Common myeloid progenitor, CD34-positive (primary cell): Measurements from ENCODE around the gene APBB2.

Source experiments
- CTCF ChIA-PET: fragments of 350-600 bp; sonication (Branson Sonifier 250); formaldehyde crosslinking; loops from one replicate; lab custom pipeline; 2021; ENCODE audit warnings: antibody characterized with exemption; lab: Charles Lee
- POLR2A ChIA-PET: fragments of 350-600 bp; sonication (Branson Sonifier 250); formaldehyde crosslinking; loops from one replicate; lab custom pipeline; 2021; ENCODE audit warnings: antibody characterized with exemption; lab: Charles Lee
- DNase-seq, 3 donors: peaks; one replicate each; pipeline versions ENCODE4 v3.0.0 to v3.0.0-alpha.2; 2013
- H3K27ac ChIP-seq, 2 experiments: 1 replicate in 1 of 2; 2 replicates in 1 of 2; pipeline ENCODE4 v1.7.0; 2013; ENCODE audit warnings: inconsistent platforms in 2 of 2, low read length in 2 of 2, mild to moderate bottlenecking in 2 of 2, low read depth in 1 of 2, moderate library complexity in 1 of 2; ENCODE audit not compliant: severe bottlenecking in 2 of 2, insufficient read depth in 1 of 2, poor library complexity in 1 of 2
- H3K27me3 ChIP-seq, 5 experiments: replicated peaks in 2 of 5; 1 replicate in 3 of 5; 2 replicates in 2 of 5; pipeline versions ENCODE4 v1.6.1 to v1.7.0; 2013; ENCODE audit warnings: low read length in 4 of 5, mild to moderate bottlenecking in 2 of 5, moderate library complexity in 2 of 5, inconsistent platforms in 1 of 5; ENCODE audit not compliant: insufficient read depth in 5 of 5, control insufficient read depth in 4 of 5
- H3K36me3 ChIP-seq, 4 experiments: 1 replicate in 2 of 4; 2 replicates in 2 of 4; pipeline versions ENCODE4 v1.6.1 to v1.7.0; 2013; ENCODE audit warnings: low read length in 3 of 4, control low read depth in 1 of 4, mild to moderate bottlenecking in 1 of 4; ENCODE audit not compliant: control insufficient read depth in 4 of 4, insufficient read depth in 4 of 4
- H3K4me1 ChIP-seq, 4 experiments: 1 replicate in 3 of 4; 2 replicates in 1 of 4; pipeline versions ENCODE4 v1.6.1 to v1.7.1; 2013; ENCODE audit warnings: low read length in 3 of 4, mild to moderate bottlenecking in 3 of 4, control low read depth in 1 of 4, inconsistent platforms in 1 of 4, moderate library complexity in 1 of 4; ENCODE audit not compliant: control insufficient read depth in 4 of 4, insufficient read depth in 4 of 4; ENCODE audit errors: control extremely low read depth in 1 of 4
- H3K4me3 ChIP-seq, 7 experiments: 1 replicate in 4 of 7; 2 replicates in 3 of 7; pipeline versions ENCODE4 v1.5.1 to v1.7.0; 2013; ENCODE audit warnings: mild to moderate bottlenecking in 7 of 7, low read length in 6 of 7, moderate library complexity in 6 of 7, inconsistent platforms in 2 of 7, low read depth in 2 of 7, control low read depth in 1 of 7; ENCODE audit not compliant: insufficient read depth in 4 of 7, control insufficient read depth in 1 of 7; ENCODE audit errors: extremely low read depth in 1 of 7
- H3K9me3 ChIP-seq, 5 experiments: 1 replicate in 4 of 5; 2 replicates in 1 of 5; pipeline versions ENCODE4 v1.6.1 to v1.7.1; 2013; ENCODE audit warnings: low read length in 4 of 5, mild to moderate bottlenecking in 2 of 5, inconsistent platforms in 1 of 5, low read depth in 1 of 5, moderate library complexity in 1 of 5; ENCODE audit not compliant: control insufficient read depth in 4 of 5, insufficient read depth in 2 of 5; ENCODE audit errors: control extremely low read depth in 1 of 5
- WGBS: methylation state at CpG from one replicate; pipeline ENCODE4 v1.1.5; 2013; ENCODE audit not compliant: insufficient coverage; 5-methylcytosine and 5-hydroxymethylcytosine counted together

Gene APBB2

DNA sequence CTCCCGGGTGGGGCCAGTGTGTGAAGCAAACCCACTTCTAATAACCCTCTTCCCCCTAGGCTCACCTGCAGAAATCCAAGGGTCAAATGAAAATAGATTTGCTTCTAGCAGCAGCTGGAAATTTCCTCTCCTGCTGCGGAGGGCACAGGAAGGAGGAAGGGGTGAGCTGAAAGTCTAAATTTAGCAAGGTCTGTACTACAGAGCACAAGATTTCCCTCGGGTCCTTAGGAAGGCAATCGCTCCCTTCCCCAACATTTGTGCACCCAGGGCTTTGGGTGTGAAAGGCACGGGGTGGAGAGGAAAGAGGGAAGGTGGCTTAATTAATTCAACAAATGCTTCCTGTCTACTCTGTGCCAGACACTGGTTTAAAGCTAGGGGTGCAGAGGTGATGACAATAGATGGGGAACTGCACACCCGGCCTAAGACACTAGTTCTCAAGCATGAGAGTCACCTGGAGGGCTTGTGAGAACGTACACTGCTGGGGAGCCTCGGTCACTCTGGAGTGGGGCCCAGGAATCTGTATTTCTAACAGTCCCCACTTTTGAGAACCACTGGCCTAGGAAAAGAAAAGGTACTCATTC lies 260.2 kb downstream of the APBB2 start:
- Histone ChIP-seq H3K36me3 (no peaks in the 10 kb centered on the region), H3K27me3 (no peaks in the 10 kb centered on the region), H3K9me3 (no peaks in the 10 kb centered on the region), H3K4me3 (no peak overlapping the region), H3K4me1 (peaks cover 0 to 4% (median 0%) of the 10 kb centered on the region in 4 experiments), H3K27ac (no peak overlapping the region)
- CTCF ChIA-PET, result no interaction called here
- WGBS, result 61% methylated on average over 7 of the region's 8 CpGs
- no peak for DNase-seq
- POLR2A ChIA-PET, result interaction anchor here (0.7 kb wide), 1 partner anchor 881 kb away, joined by 4 read pairs; no protein-coding TSS in a partner anchor

DNA sequence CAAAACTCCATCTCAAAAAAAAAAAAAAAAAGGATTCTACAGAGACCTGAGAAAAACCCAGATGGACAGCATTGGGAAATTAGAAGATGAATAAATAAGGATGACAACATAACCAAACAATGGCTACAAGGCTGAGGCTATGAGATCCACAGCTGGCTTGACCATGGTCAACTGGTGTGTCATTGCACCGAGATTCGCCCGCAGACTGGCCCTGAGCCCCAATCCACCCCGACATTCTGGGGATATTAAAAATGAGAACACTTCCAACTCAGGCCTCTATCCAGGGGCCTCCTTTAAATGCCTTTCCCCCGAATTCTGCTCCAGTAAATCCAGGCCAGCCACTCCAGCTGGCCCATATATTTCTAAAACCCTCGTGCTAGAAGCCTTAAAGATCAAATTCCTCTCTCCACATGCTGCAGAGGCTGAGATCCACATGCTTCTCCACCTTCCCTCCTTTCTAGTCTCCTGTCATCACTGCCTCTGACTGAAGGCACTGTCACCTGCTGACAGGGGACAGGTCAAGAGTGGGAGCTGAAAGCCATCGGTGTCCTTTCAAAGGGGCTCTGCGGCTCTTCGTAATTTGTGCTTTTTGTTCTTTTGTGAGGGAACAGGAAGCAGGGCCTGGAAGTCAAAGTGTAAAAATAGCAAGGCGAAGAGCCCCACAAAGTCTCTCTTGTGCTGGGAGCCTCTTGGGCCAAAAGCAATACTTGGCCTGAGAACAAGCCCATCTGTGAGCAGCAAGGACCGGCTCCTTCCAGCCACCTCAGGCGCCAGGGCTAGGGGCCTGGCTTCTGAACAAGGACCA lies 260.9 kb downstream of the APBB2 start:
- ChIA-PET CTCF (no interaction called here), POLR2A (no interaction called here)
- no peaks in the 10 kb centered on the region for H3K9me3 ChIP-seq

DNA sequence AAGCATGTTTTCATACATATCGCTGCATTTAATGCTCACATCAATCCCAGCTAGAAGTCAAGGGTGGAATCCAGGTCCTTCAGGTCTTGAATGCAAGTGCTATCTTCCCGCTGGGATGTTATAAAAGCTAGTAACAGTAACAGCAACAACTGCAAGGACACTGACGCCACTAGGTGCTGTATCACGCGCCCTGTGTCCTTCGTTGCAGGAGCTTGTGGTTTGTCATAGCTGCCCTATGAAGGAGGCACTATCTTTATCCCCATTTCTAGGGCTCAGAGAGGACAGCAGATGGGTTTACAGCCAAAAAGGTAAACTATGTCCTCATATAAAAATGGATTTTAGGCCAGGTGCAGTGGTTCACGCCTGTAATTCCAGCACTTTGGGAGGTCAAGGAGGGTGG lies 261.7 kb downstream of the APBB2 start:
- DNase-seq, result no peak
- ChIA-PET CTCF (interaction anchor here (1.1 kb wide), 1 partner anchor 30 kb away, joined by 3 read pairs; no protein-coding TSS in a partner anchor), POLR2A (interaction anchor here (0.6 kb wide), 1 partner anchor 337 kb away, joined by 3 read pairs; no protein-coding TSS in a partner anchor)
- Histone ChIP-seq H3K27me3 (no peaks in the 10 kb centered on the region), H3K4me1 (peaks cover 0 to 4% (median 0%) of the 10 kb centered on the region in 4 experiments), H3K9me3 (no peaks in the 10 kb centered on the region), H3K27ac (no peak overlapping the region), H3K36me3 (no peaks in the 10 kb centered on the region), H3K4me3 (no peak overlapping the region)
- WGBS, result 98% methylated on average over 6 of the region's 7 CpGs

More for the DNA sequence above, 260.9 kb downstream of the APBB2 start:
- no peaks in the 10 kb centered on the region for H3K36me3 ChIP-seq
- no peak overlapping the region for H3K4me3 ChIP-seq
- WGBS, result 86% methylated on average over 12 of the region's 12 CpGs
- no peaks in the 10 kb centered on the region for H3K27me3 ChIP-seq
- DNase-seq, result no peak
- H3K27ac ChIP-seq, result no peak overlapping the region
- H3K4me1 ChIP-seq, result peaks cover 0 to 4% (median 0%) of the 10 kb centered on the region in 4 experiments

DNA sequence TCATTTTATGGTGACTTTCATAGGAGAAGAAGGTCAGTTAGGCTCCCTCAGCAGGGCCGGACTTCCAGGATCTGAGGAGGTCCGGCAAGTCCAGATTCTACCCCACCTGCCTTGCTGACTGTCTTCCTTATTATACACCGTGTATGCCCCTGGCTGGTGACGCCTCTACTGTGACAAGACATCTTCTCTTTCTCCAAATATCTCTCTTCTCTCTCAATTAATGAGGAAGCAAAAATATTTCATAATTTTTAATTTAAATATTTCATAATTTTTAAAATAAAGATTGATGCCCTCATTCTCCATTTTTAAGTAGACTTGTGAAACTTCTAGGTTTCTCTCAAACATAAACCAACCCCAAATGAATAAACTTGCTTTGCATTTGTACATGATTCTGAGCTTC lies 262.1 kb downstream of the APBB2 start:
- CTCF ChIA-PET, result interaction anchor here (1.1 kb wide), 1 partner anchor 29 kb away, joined by 3 read pairs; no protein-coding TSS in a partner anchor

DNA sequence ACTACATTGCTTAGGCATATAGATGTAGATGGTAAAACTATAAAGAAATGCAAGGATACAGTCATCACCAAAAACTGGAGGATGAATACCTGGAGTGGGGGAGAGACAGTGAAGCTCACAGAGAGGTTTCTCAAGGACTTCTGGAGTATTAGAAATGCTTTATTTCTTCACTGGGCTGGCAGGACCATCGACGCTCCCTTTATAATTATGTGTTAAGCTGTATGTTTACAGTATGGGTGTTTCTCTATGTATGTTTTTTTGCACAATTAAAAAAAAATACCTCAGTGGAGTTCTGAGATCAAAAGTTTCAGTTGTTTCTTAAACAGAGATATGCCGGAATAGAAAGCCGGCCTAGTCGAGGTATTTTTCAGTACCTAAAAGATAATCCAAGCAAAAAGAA lies 263.3 kb downstream of the APBB2 start:
- Histone ChIP-seq H3K4me1 (peaks cover 0 to 4% (median 0%) of the 10 kb centered on the region in 4 experiments), H3K4me3 (no peak overlapping the region), H3K27ac (no peak overlapping the region), H3K9me3 (no peaks in the 10 kb centered on the region), H3K27me3 (no peaks in the 10 kb centered on the region), H3K36me3 (no peaks in the 10 kb centered on the region)
- POLR2A ChIA-PET, result no interaction called here
- WGBS, result 95% methylated on average over 5 of the region's 5 CpGs
- CTCF ChIA-PET, result interaction anchor here (0.7 kb wide), 1 partner anchor 1180 kb away, joined by 4 read pairs; no protein-coding TSS in a partner anchor
- no peak for DNase-seq

More for the DNA sequence above, 262.1 kb downstream of the APBB2 start:
- H3K9me3 ChIP-seq, result no peaks in the 10 kb centered on the region
- H3K27me3 ChIP-seq, result no peaks in the 10 kb centered on the region
- DNase-seq, result no peak
- WGBS, result 100% methylated on average over 2 of the region's 4 CpGs
- no peak overlapping the region for H3K27ac ChIP-seq
- peaks cover 0 to 4% (median 0%) of the 10 kb centered on the region in 4 experiments for H3K4me1 ChIP-seq
- POLR2A ChIA-PET, result interaction anchor here (0.6 kb wide), 1 partner anchor 338 kb away, joined by 3 read pairs; no protein-coding TSS in a partner anchor
- no peak overlapping the region for H3K4me3 ChIP-seq
- H3K36me3 ChIP-seq, result no peaks in the 10 kb centered on the region

DNA sequence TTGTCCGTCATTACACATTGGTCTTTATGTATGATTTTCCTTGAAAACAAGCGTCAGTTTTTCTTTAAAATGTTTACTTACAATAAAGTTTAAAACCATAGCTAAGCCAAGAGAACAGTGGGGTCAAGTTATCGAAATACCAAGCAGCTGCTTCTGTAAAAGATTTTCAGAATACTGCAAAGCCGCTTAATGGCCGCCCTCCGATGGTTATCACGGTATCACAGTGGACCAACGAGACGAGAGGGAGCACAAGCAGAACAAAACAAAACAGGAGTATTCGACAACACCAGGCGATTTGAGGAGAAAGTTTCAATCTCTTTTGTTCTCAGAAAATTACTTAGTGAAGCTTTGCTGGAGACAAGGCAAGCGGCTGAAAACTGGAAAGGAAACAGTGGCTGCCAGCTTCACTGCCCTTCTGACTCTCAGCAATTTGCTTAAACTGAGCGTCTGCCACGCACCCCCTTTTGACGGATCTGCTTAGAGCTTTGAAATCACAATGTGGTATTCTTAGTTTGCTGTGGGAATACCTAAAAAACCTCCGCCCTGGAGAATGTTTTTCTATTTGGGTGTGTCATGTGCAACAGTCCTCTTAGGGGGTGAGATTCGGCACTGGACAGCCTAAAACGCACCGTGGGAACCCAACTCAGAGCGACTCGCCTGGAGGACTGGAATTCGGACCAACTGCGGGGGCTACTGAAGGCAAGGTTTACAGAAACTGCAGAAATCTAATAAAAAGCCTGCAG lies 264.8 kb downstream of the APBB2 start:
- ChIA-PET CTCF (no interaction called here), POLR2A (interaction anchor here (0.6 kb wide), 1 partner anchor 869 kb away, joined by 3 read pairs; no protein-coding TSS in a partner anchor)
- Histone ChIP-seq H3K9me3 (no peaks in the 10 kb centered on the region), H3K27ac (no peak overlapping the region), H3K27me3 (no peaks in the 10 kb centered on the region), H3K4me3 (no peak overlapping the region), H3K36me3 (no peaks in the 10 kb centered on the region), H3K4me1 (peaks cover 0 to 4% (median 0%) of the 10 kb centered on the region in 4 experiments)
- 90% methylated on average over 21 of the region's 23 CpGs for whole genome bisulfite sequencing
- no peak for DNase-seq
